Panc1 (cell line): ENCODE results near the gene APOBR. TPM values are rescaled to one million over a fixed set of nuclear protein-coding genes. Genes with fewer than 3 reads are reported as not detected.

Source experiments
- ATAC-seq: fragments of 200-7000 bp; cut with Tn5 transposase; 2 replicates; pipeline ENCODE4 v1.9.1; 2020; ENCODE audit warnings: mild to moderate bottlenecking, moderate library complexity
- BruUV-seq: library from RNA; stranded (reverse); fragments of 400-500 nt; replicated peaks from 2 replicates; lab custom pipeline; 2021; lab: Mats Ljungman, UMichigan
- CTCF ChIA-PET: fragments of 300-600 bp; sonication (Branson Sonifier 250); formaldehyde crosslinking; loops from one replicate; lab custom pipeline; 2022; ENCODE audit warnings: antibody characterized with exemption; lab: Charles Lee
- POLR2A ChIA-PET: fragments of 300-600 bp; sonication (Branson Sonifier 250); formaldehyde crosslinking; loops from one replicate; lab custom pipeline; 2022; ENCODE audit warnings: antibody characterized with exemption; lab: Charles Lee
- DNase-seq: peaks from one replicate; pipeline ENCODE4 v3.0.0-alpha.2; 2010; ENCODE audit warnings: low read depth, low spot score
- H3K27ac ChIP-seq: 2 replicates; pipeline ENCODE4 v1.5.1; 2011; ENCODE audit warnings: mild to moderate bottlenecking, low read length, inconsistent platforms
- H3K27me3 ChIP-seq: fragments of 200-500 bp; sonication (Bioruptor generic); 2 replicates; pipeline ENCODE4 v1.6.0; 2014; ENCODE audit warnings: low read length, inconsistent platforms; ENCODE audit not compliant: control insufficient read depth, insufficient read depth
- H3K36me3 ChIP-seq: fragments of 200-500 bp; sonication (Bioruptor generic); 2 replicates; pipeline ENCODE4 v1.5.1; 2014; ENCODE audit warnings: inconsistent platforms, mild to moderate bottlenecking, low read length, moderate library complexity; ENCODE audit not compliant: control insufficient read depth, insufficient read depth
- H3K4me1 ChIP-seq: 2 replicates; pipeline ENCODE4 v1.5.1; 2011; ENCODE audit warnings: inconsistent platforms, mild to moderate bottlenecking, low read length, moderate library complexity; ENCODE audit not compliant: control insufficient read depth, insufficient read depth
- H3K4me3 ChIP-seq, 2 experiments: 2 replicates each; pipeline ENCODE4 v1.5.1; 2011 to 2012; ENCODE audit warnings: low read depth in 2 of 2, low read length in 2 of 2, mild to moderate bottlenecking in 2 of 2, inconsistent platforms in 1 of 2, moderate library complexity in 1 of 2
- H3K9me3 ChIP-seq: fragments of 200-500 bp; sonication (Bioruptor generic); 2 replicates; pipeline ENCODE4 v1.5.1; 2014; ENCODE audit warnings: low read depth, mild to moderate bottlenecking, inconsistent platforms, low read length, moderate library complexity; ENCODE audit not compliant: control insufficient read depth, insufficient read depth
- CTCF ChIP-seq: fragments of 450-650 bp; IDR thresholded peaks from 2 replicates; pipeline ENCODE4 v1.5.1; 2017; ENCODE audit warnings: mild to moderate bottlenecking
- POLR2AphosphoS5 ChIP-seq: IDR thresholded peaks from 2 replicates; pipeline ENCODE4 v1.6.1; 2012; ENCODE audit warnings: mild to moderate bottlenecking, low read depth, low read length, moderate library complexity
- REST ChIP-seq, 2 experiments: IDR thresholded peaks; 2 replicates each; pipeline ENCODE4 v1.6.1; 2011 to 2012; ENCODE audit warnings: low read depth in 2 of 2, control low read depth in 1 of 2, low read length in 1 of 2, mild to moderate bottlenecking in 1 of 2, moderate library complexity in 1 of 2; ENCODE audit not compliant: insufficient read depth in 1 of 2
- SIN3A ChIP-seq: IDR thresholded peaks from 2 replicates; pipeline ENCODE4 v1.6.1; 2012; ENCODE audit warnings: low read depth, mild to moderate bottlenecking, low read length, moderate library complexity, borderline replicate concordance; ENCODE audit not compliant: insufficient read depth
- TCF7L2 ChIP-seq: IDR thresholded peaks from 2 replicates; pipeline ENCODE4 v1.6.1; 2011; ENCODE audit warnings: mild to moderate bottlenecking, low read depth, low read length, inconsistent platforms
- in situ Hi-C: cut with HindIII; loops from 2 replicates; pipeline ENCODE4 v1.10.0; 2016; ENCODE audit warnings: low sequenced_read_pairs, low pct_unique_long_range_greater_than_20kb
- intact Hi-C: fragments of 100-400 bp; cut with micrococcal nuclease; formaldehyde crosslinking; loops from one replicate; pipeline ENCODE4 v1.10.0; 2022; ENCODE audit not compliant: unreplicated experiment
- total RNA-seq: library from RNA; stranded (reverse); gene quantifications from one replicate; pipeline ENCODE4 v1.2.1, GENCODE V29; 2021; ENCODE audit not compliant: unreplicated experiment

APOBR gene
- total RNA-seq, 1 experiment from 2014 or later: 0.13 TPM

- ChIA-PET POLR2A (no interaction called here), CTCF (no interaction called here)
- no peak for DNase-seq
- no peak for ATAC-seq
- no peaks in the 10 kb centered on the region for H3K9me3 ChIP-seq
- H3K36me3 ChIP-seq: no peaks in the 10 kb centered on the region
- H3K27me3 ChIP-seq: no peaks in the 10 kb centered on the region
- intact Hi-C loops: no loop called here
- no TSS peak for BruUV-seq
- in situ Hi-C loops: no loop called here
- TF ChIP-seq POLR2AphosphoS5: no peak
- no peak for TF ChIP-seq TCF7L2
- TF ChIP-seq CTCF: no peak
- no peak for TF ChIP-seq SIN3A
- no peaks in the 10 kb centered on the region for H3K4me1 ChIP-seq
- H3K4me3 ChIP-seq: no peak overlapping the region
- no peak overlapping the region for H3K27ac ChIP-seq
Observed at GRCh38 chr16:28473714-28474265, 20.7 kb upstream of the APOBR start.

GRCh38 chr16:28475221-28475620 lies 19.2 kb upstream of the APOBR start:
- in situ Hi-C loops: no loop called here
- H3K4me1 ChIP-seq: no peaks in the 10 kb centered on the region
- no peaks in the 10 kb centered on the region for H3K36me3 ChIP-seq
- TF ChIP-seq TCF7L2 (no peak), POLR2AphosphoS5 (no peak), REST (IDR thresholded peaks at IDR 0.05; ENCODE audit: insufficient read depth in 1 of 2, low read depth in 2 of 2, low read length in 1 of 2) (no peak), CTCF (no peak), SIN3A (no peak)
- no peak overlapping the region for H3K4me3 ChIP-seq
- no peak overlapping the region for H3K27ac ChIP-seq
- no TSS peak for BruUV-seq
- CTCF ChIA-PET: no interaction called here
- POLR2A ChIA-PET: no interaction called here
- no peaks in the 10 kb centered on the region for H3K27me3 ChIP-seq
- intact Hi-C loops: no loop called here
- ATAC-seq (no peak), DNase-seq (no peak)
- H3K9me3 ChIP-seq: no peaks in the 10 kb centered on the region
